OCI-LY7 (cell line): ENCODE data around the gene COL8A1. TPM values are rescaled to one million over a fixed set of nuclear protein-coding genes. Genes with fewer than 3 reads are reported as not detected.

Experiments
- BruUV-seq: library from RNA; stranded (reverse); fragments of 400-500 nt; replicated peaks from 2 replicates; lab custom pipeline; 2021; lab: Mats Ljungman, UMichigan
- CTCF ChIA-PET: fragments of 300-600 bp; sonication (Branson Sonifier 250); formaldehyde crosslinking; loops from one replicate; lab custom pipeline; 2022; ENCODE audit warnings: antibody characterized with exemption; ENCODE audit not compliant: unreplicated experiment; lab: Charles Lee
- POLR2A ChIA-PET: fragments of 300-600 bp; sonication (Branson Sonifier 250); formaldehyde crosslinking; loops from one replicate; lab custom pipeline; 2022; ENCODE audit warnings: antibody characterized with exemption; lab: Charles Lee
- DNase-seq: peaks from one replicate; pipeline ENCODE4 v3.0.0-alpha.2; 2015; ENCODE audit warnings: low spot score
- H2AFZ ChIP-seq: fragments of 200-600 bp; sonication (generic), shearing (Covaris generic); 2 replicates; pipeline ENCODE4 v1.6.1; 2014; ENCODE audit warnings: mild to moderate bottlenecking, antibody characterized with exemption, low read length, moderate library complexity
- H3K27ac ChIP-seq: fragments of 200-600 bp; sonication (generic); 2 replicates; pipeline ENCODE4 v1.5.1; 2014; ENCODE audit warnings: mixed run types, low read depth, mild to moderate bottlenecking, moderate library complexity, low read length, inconsistent platforms; ENCODE audit not compliant: poor library complexity, severe bottlenecking
- H3K36me3 ChIP-seq: fragments of 200-600 bp; sonication (generic); 2 replicates; pipeline ENCODE4 v1.6.1; 2014; ENCODE audit warnings: mild to moderate bottlenecking, antibody characterized with exemption, low read length, moderate library complexity, mixed read lengths; ENCODE audit not compliant: insufficient read depth
- H3K4me1 ChIP-seq: fragments of 200-600 bp; sonication (generic); 2 replicates; pipeline ENCODE4 v1.5.1; 2014; ENCODE audit warnings: mild to moderate bottlenecking, low read length; ENCODE audit not compliant: insufficient read depth, poor library complexity, severe bottlenecking
- H3K4me2 ChIP-seq: fragments of 200-600 bp; sonication (generic); 2 replicates; pipeline ENCODE4 v1.6.1; 2014; ENCODE audit warnings: mild to moderate bottlenecking, low read length
- H3K4me3 ChIP-seq: fragments of 200-600 bp; sonication (generic); 2 replicates; pipeline ENCODE4 v1.5.1; 2014; ENCODE audit warnings: mild to moderate bottlenecking, low read depth, low read length; ENCODE audit not compliant: poor library complexity, severe bottlenecking
- H3K79me2 ChIP-seq: fragments of 200-600 bp; sonication (generic); 2 replicates; pipeline ENCODE4 v1.6.1; 2016; ENCODE audit warnings: low read depth, mild to moderate bottlenecking, low read length, moderate library complexity, mixed read lengths; ENCODE audit not compliant: insufficient read depth
- H3K9me2 ChIP-seq: fragments of 200-600 bp; sonication (generic); 2 replicates; pipeline ENCODE4 v1.6.1; 2016; ENCODE audit warnings: mild to moderate bottlenecking, low read length, mixed read lengths; ENCODE audit not compliant: insufficient read depth
- H3K9me3 ChIP-seq: fragments of 200-600 bp; sonication (generic); 2 replicates; pipeline ENCODE4 v1.6.1; 2014; ENCODE audit warnings: mild to moderate bottlenecking, mixed run types, low read length, mixed read lengths
- H4K20me1 ChIP-seq: fragments of 200-600 bp; sonication (generic); 2 replicates; pipeline ENCODE4 v1.6.1; 2014; ENCODE audit warnings: mild to moderate bottlenecking, antibody characterized with exemption, low read length, moderate library complexity, mixed read lengths; ENCODE audit not compliant: insufficient read depth
- CTCF ChIP-seq: fragments of 200-600 bp; sonication (generic); conservative IDR thresholded peaks from 2 replicates; pipeline ENCODE4 v1.5.1; 2014; ENCODE audit warnings: mild to moderate bottlenecking, antibody characterized with exemption, low read length, moderate library complexity, mixed read lengths
- EZH2phosphoT487 ChIP-seq: fragments of 200-600 bp; sonication (generic); IDR thresholded peaks from 2 replicates; pipeline ENCODE4 v1.6.1; 2018; ENCODE audit warnings: low read depth, borderline replicate concordance, mild to moderate bottlenecking, mixed run types, antibody characterized with exemption, low read length, moderate library complexity, mixed read lengths
- intact Hi-C: fragments of 100-400 bp; cut with micrococcal nuclease; formaldehyde crosslinking; loops from one replicate; pipeline ENCODE4 v1.10.0; 2022; ENCODE audit not compliant: unreplicated experiment
- total RNA-seq, 2 experiments: library from RNA; depleted of rRNA in 1 of 2; stranded (reverse); fragments of >200 nt in 1 of 2; shearing (Covaris generic) in 1 of 2; gene quantifications; 2 replicates each; pipeline ENCODE4 v1.2.3, GENCODE V29; 2014 to 2022

The COL8A1 gene
- total RNA-seq, 2 experiments from 2014 or later, result 0.10 TPM; not detected in 1

- H3K4me3 ChIP-seq, result no peak overlapping the region
- TF ChIP-seq CTCF, result no peak
- no peak for TF ChIP-seq EZH2phosphoT487
- ChIA-PET CTCF (no interaction called here), POLR2A (no interaction called here)
- no peaks in the 10 kb centered on the region for H4K20me1 ChIP-seq
- H2AFZ ChIP-seq, result no peak overlapping the region
- intact Hi-C loops, result no loop called here
- no peaks in the 10 kb centered on the region for H3K4me1 ChIP-seq
- H3K4me2 ChIP-seq, result no peak overlapping the region
- no peak overlapping the region for H3K27ac ChIP-seq
- H3K9me2 ChIP-seq, result no peaks in the 10 kb centered on the region
- no TSS peak for BruUV-seq
- H3K79me2 ChIP-seq, result no peaks in the 10 kb centered on the region
- H3K9me3 ChIP-seq, result no peaks in the 10 kb centered on the region
- DNase-seq, result no peak
- no peaks in the 10 kb centered on the region for H3K36me3 ChIP-seq
Measured at GRCh38 chr3:99693636-99694035, 55.2 kb downstream of the COL8A1 start.

GRCh38 chr3:99696497-99696896, 58.1 kb downstream of the COL8A1 start:
- no peaks in the 10 kb centered on the region for H3K9me3 ChIP-seq
- H2AFZ ChIP-seq, result no peak overlapping the region
- no peak overlapping the region for H3K4me3 ChIP-seq
- no TSS peak for BruUV-seq
- CTCF ChIA-PET, result no interaction called here
- intact Hi-C loops, result no loop called here
- TF ChIP-seq EZH2phosphoT487, result no peak
- no peak for TF ChIP-seq CTCF
- H3K79me2 ChIP-seq, result no peaks in the 10 kb centered on the region
- DNase-seq, result no peak
- H3K9me2 ChIP-seq, result no peaks in the 10 kb centered on the region
- no peaks in the 10 kb centered on the region for H3K36me3 ChIP-seq
- POLR2A ChIA-PET, result no interaction called here
- H3K27ac ChIP-seq, result no peak overlapping the region
- no peaks in the 10 kb centered on the region for H4K20me1 ChIP-seq
- H3K4me2 ChIP-seq, result no peak overlapping the region
- no peaks in the 10 kb centered on the region for H3K4me1 ChIP-seq

- BruUV-seq, result no TSS peak
- Histone ChIP-seq H3K9me2 (no peaks in the 10 kb centered on the region), H3K4me2 (no peak overlapping the region), H3K27ac (no peak overlapping the region), H3K79me2 (no peaks in the 10 kb centered on the region), H3K9me3 (no peaks in the 10 kb centered on the region), H2AFZ (no peak overlapping the region), H3K4me1 (no peaks in the 10 kb centered on the region), H3K36me3 (no peaks in the 10 kb centered on the region), H4K20me1 (no peaks in the 10 kb centered on the region), H3K4me3 (no peak overlapping the region)
- ChIA-PET POLR2A (no interaction called here), CTCF (no interaction called here)
- no peak for DNase-seq
- intact Hi-C loops, result no loop called here
- TF ChIP-seq EZH2phosphoT487 (no peak), CTCF (no peak)
Measured at GRCh38 chr3:99697250-99697649, 58.9 kb downstream of the COL8A1 start.
